Osteocyte (in vitro differentiated cells): ENCODE measurements around the gene PLA2G7. TPM values are rescaled to one million over a fixed set of nuclear protein-coding genes. Genes with fewer than 3 reads are reported as not detected.
"Not testable (repeated sequence)": the region's sequence is repeated elsewhere in the genome, so short reads cannot be mapped to it uniquely, and the experiment has no call there.

Experiments
- DNase-seq: peaks from one replicate; pipeline ENCODE4 v3.0.0; 2021; ENCODE audit warnings: mixed read lengths; ENCODE audit not compliant: unreplicated experiment; ENCODE audit errors: extremely low spot score
- H3K27ac Mint-ChIP-seq: one replicate; pipeline ENCODE4 v1.8.0; 2021; ENCODE audit warnings: mild to moderate bottlenecking, mixed read lengths; ENCODE audit not compliant: unreplicated experiment
- H3K27me3 Mint-ChIP-seq: one replicate; pipeline ENCODE4 v1.8.0; 2021; ENCODE audit warnings: mixed read lengths; ENCODE audit not compliant: unreplicated experiment
- H3K36me3 Mint-ChIP-seq: one replicate; pipeline ENCODE4 v1.8.0; 2021; ENCODE audit warnings: mixed read lengths; ENCODE audit not compliant: unreplicated experiment
- H3K4me1 Mint-ChIP-seq: one replicate; pipeline ENCODE4 v1.8.0; 2021; ENCODE audit warnings: mixed read lengths; ENCODE audit not compliant: unreplicated experiment
- H3K4me3 Mint-ChIP-seq: one replicate; pipeline ENCODE4 v1.8.0; 2021; ENCODE audit warnings: mild to moderate bottlenecking, moderate library complexity, mixed read lengths; ENCODE audit not compliant: unreplicated experiment
- H3K9me3 Mint-ChIP-seq: one replicate; pipeline ENCODE4 v1.8.0; 2021; ENCODE audit warnings: mixed read lengths; ENCODE audit not compliant: unreplicated experiment
- total RNA-seq: library from RNA; stranded (reverse); gene quantifications from 2 replicates; pipeline ENCODE4 v1.2.1, GENCODE V29; 2021
- TF ChIP-seq, protein P1 (sequence below): fragments of 200-600 bp; sonication (generic); IDR thresholded peaks from 2 replicates; pipeline ENCODE4 v1.5.0; 2021; ENCODE audit warnings: antibody characterized with exemption, mild to moderate bottlenecking, moderate library complexity

PLA2G7 gene
- total RNA-seq, 1 donor from 2014 or later = not detected

DNA sequence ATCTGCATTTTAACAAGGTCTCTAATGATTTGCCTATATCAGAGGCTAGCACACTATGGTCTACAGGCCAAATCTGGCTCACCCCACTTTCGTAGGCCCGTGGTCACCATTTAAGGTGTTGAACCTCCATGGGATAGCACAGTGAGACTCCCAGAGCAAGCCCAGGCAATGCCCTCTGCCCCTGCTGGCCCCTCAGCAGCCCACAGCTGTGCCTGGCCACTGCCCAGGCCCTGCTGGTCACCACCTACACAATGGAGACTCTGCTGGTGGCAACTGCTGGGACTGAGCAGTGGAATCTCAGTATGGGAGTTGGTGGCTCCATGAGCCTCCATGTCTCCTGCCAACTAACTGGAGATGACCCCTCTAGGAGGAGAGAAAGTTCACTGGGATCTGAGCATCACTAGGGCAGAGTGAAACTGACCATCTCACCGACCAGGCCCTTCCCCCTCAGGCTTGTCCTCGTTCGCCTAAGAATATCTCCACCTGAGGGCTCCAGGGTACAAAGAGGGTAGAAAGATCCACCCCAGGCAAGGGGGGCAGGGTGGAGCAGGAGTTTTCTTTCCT lies 13.8 kb upstream of the PLA2G7 start:
- Mint-ChIP-seq H3K4me1 (no peaks in the 10 kb centered on the region), H3K36me3 (no peaks in the 10 kb centered on the region), H3K4me3 (no peak overlapping the region), H3K9me3 (no peaks in the 10 kb centered on the region), H3K27ac (no peak overlapping the region), H3K27me3 (peaks cover 14% of the 10 kb centered on the region)
- TF ChIP-seq, protein P1, sequence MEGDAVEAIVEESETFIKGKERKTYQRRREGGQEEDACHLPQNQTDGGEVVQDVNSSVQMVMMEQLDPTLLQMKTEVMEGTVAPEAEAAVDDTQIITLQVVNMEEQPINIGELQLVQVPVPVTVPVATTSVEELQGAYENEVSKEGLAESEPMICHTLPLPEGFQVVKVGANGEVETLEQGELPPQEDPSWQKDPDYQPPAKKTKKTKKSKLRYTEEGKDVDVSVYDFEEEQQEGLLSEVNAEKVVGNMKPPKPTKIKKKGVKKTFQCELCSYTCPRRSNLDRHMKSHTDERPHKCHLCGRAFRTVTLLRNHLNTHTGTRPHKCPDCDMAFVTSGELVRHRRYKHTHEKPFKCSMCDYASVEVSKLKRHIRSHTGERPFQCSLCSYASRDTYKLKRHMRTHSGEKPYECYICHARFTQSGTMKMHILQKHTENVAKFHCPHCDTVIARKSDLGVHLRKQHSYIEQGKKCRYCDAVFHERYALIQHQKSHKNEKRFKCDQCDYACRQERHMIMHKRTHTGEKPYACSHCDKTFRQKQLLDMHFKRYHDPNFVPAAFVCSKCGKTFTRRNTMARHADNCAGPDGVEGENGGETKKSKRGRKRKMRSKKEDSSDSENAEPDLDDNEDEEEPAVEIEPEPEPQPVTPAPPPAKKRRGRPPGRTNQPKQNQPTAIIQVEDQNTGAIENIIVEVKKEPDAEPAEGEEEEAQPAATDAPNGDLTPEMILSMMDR = no peak
- DNase-seq = no peak

DNA sequence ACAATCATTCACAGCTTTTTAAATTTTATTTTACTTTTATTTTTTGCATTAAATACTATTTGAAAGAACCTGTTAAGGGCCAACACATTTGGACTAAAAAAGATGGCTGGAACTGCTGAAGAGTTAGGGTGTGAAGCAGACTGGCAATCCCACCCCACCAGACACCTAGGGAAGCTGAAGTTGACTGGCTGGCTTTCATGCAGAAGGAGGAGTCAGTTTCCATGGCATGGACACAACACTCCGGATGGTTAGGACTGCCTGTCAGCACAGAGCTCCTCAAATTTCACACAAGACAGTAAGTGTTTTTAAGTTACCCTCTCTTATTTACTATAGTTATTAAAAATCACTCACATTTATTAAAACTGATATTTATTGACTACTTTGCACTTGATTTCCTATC lies 11.5 kb upstream of the PLA2G7 start, which contains the start of gene ANKRD66:
TSS of gene ANKRD66 (plus strand) at position 238 of the 400 bp plus-strand sequence. CDS start 5,016 bp downstream, outside the sequence.
- Mint-ChIP-seq H3K27me3 (peaks cover 10% of the 10 kb centered on the region), H3K9me3 (no peaks in the 10 kb centered on the region), H3K36me3 (no peaks in the 10 kb centered on the region), H3K27ac (no peak within 1 kb of the TSS), H3K4me1 (no peaks in the 10 kb centered on the region), H3K4me3 (no peak within 1 kb of the TSS)
- TF ChIP-seq, protein P1 = no peak
- no peak for DNase-seq

DNA sequence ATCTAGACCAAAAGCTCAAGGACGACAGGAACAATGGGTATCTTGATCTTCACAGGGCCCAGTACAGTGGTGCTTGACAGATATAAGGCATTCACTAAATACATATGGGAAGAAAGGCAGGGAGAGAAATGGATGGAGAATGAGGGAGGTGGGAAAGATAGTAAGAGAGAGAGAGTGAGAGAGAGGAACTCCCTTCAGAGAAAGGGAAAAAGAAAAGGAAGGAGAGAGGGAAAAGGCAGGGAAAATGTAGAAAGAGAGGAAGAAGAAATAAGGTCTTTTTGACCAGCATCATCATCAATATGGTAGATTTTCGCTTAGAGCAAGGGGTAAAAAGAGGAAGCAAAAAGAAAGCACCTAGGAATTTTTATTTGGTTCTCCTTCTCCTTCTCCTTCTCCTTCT lies 10.8 kb upstream of the PLA2G7 start:
- Mint-ChIP-seq H3K27me3 (peaks cover 10% of the 10 kb centered on the region), H3K4me3 (no peak overlapping the region), H3K9me3 (no peaks in the 10 kb centered on the region), H3K4me1 (no peaks in the 10 kb centered on the region), H3K36me3 (no peaks in the 10 kb centered on the region), H3K27ac (no peak overlapping the region)
- no peak for DNase-seq
- TF ChIP-seq, protein P1 = no peak

DNA sequence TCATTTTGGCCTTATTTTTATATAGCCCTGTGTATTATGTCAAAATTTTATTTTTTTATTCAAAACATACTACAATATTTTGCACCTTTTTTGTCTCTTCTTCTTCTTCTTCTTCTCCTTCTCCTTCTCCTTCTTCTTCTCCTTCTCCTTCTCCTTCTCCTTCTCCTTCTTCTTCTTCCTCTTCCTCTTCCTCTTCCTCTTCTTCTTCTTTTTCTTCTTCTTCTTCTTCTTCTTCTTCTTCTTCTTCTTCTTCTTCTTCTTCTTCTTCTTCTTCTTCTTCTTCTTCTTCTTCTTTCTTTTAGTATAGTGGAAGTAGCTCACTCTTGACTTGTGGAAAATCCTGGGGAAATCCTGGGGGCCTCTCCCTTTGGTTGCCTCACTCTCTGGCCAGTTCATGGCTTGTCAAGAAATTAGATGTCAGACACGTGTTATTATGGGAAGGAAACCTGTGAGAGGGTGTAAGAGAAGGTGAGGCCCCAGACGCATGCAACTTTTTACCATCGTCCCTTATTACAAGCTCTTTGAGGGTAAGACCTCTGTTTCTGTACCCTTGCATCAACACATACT lies 9.1 kb upstream of the PLA2G7 start:
- H3K27ac Mint-ChIP-seq, H3K36me3 Mint-ChIP-seq, DNase-seq, H3K4me3 Mint-ChIP-seq, H3K9me3 Mint-ChIP-seq, H3K4me1 Mint-ChIP-seq: not testable (repeated sequence)
- peaks cover 10% of the 10 kb centered on the region for H3K27me3 Mint-ChIP-seq

DNA sequence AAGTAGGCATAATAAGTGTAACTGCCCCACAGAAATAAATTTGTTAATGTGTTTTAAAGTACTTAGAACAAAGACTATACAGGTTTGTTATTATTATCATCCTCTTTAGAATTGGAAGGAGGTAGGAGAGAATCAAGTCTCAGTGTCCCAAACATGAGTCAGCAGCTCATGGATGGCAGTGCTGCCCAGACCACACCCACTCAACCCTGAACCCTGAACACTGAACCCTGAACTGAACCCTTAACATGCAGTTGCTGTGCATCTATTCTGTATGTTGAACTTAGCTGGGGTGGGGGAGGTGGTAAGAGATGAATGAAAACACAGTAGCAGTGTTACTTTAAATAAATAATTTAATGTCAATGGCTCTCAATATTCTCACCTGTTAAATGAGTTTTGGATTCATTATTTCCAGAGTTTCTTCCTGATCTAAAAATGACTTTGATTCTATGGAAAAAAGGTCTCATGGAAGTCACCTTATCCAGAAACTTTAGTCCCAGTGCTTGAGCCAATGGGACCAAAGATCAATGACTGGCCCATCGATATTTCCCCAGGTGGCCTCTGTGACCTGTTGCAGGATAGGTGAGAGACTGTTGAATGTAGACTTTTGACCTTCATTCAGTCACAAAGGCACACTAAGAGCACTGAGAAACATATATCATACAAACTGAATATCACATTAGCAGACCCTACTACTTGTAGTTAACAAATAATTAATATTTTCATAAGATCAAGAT lies 8.4 kb upstream of the PLA2G7 start:
- H3K27me3 Mint-ChIP-seq = peaks cover 13% of the 10 kb centered on the region
- no peaks in the 10 kb centered on the region for H3K36me3 Mint-ChIP-seq

More for the DNA sequence above, 8.4 kb upstream of the PLA2G7 start:
- no peaks in the 10 kb centered on the region for H3K9me3 Mint-ChIP-seq
- no peak overlapping the region for H3K4me3 Mint-ChIP-seq
- no peaks in the 10 kb centered on the region for H3K4me1 Mint-ChIP-seq
- H3K27ac Mint-ChIP-seq = no peak overlapping the region
- TF ChIP-seq, protein P1 = no peak
- DNase-seq = no peak
